Measurements from ENCODE around the gene RPH3AL.

Gene RPH3AL

GRCh38 chr17:231966-232807, 120.4 kb downstream of the RPH3AL start:
- Histone ChIP-seq H3K27me3 (ENCODE audit: insufficient read depth, poor library complexity, severe bottlenecking) (no peaks in the 10 kb centered on the region), H3K9me3 (ENCODE audit: severe bottlenecking) (no peaks in the 10 kb centered on the region), H3K4me3 (ENCODE audit: severe bottlenecking) (no peak overlapping the region), H3K27ac (ENCODE audit: poor library complexity, severe bottlenecking) (no peak overlapping the region), H3K36me3 (ENCODE audit: low read depth) (no peaks in the 10 kb centered on the region), H3K4me1 (ENCODE audit: insufficient read depth, poor library complexity, severe bottlenecking) (no peaks in the 10 kb centered on the region)
- ATAC-seq (ENCODE audit: low read depth) (no peak), DNase-seq (ENCODE audit: low spot score) (peak; percentile 32)
- TF ChIP-seq CTCF (IDR thresholded peaks at IDR 0.05; ENCODE audit: poor library complexity, severe bottlenecking), result no peak

GRCh38 chr17:231191-231965, 121.2 kb downstream of the RPH3AL start:
- Histone ChIP-seq H3K27ac (ENCODE audit: poor library complexity, severe bottlenecking) (no peak overlapping the region), H3K9me3 (ENCODE audit: severe bottlenecking) (no peaks in the 10 kb centered on the region), H3K36me3 (ENCODE audit: low read depth) (no peaks in the 10 kb centered on the region), H3K4me3 (ENCODE audit: severe bottlenecking) (no peak overlapping the region), H3K4me1 (ENCODE audit: insufficient read depth, poor library complexity, severe bottlenecking) (no peaks in the 10 kb centered on the region), H3K27me3 (ENCODE audit: insufficient read depth, poor library complexity, severe bottlenecking) (no peaks in the 10 kb centered on the region)
- ATAC-seq (ENCODE audit: low read depth), result no peak
- TF ChIP-seq CTCF (IDR thresholded peaks at IDR 0.05; ENCODE audit: poor library complexity, severe bottlenecking), result no peak
- DNase-seq (ENCODE audit: low spot score), result peak; percentile 36

GRCh38 chr17:230395-230770, 122.2 kb downstream of the RPH3AL start:
- ATAC-seq (ENCODE audit: low read depth), result no peak
- TF ChIP-seq CTCF (IDR thresholded peaks at IDR 0.05; ENCODE audit: poor library complexity, severe bottlenecking), result no peak

GRCh38 chr17:229709-230394, 122.8 kb downstream of the RPH3AL start:
- Histone ChIP-seq H3K27me3 (ENCODE audit: insufficient read depth, poor library complexity, severe bottlenecking) (no peaks in the 10 kb centered on the region), H3K4me1 (ENCODE audit: insufficient read depth, poor library complexity, severe bottlenecking) (no peaks in the 10 kb centered on the region), H3K27ac (ENCODE audit: poor library complexity, severe bottlenecking) (no peak overlapping the region), H3K4me3 (ENCODE audit: severe bottlenecking) (no peak overlapping the region), H3K9me3 (ENCODE audit: severe bottlenecking) (no peaks in the 10 kb centered on the region), H3K36me3 (ENCODE audit: low read depth) (no peaks in the 10 kb centered on the region)
- no peak; the same call in 2 of the 3 replicates for ATAC-seq (ENCODE audit: low read depth)
- DNase-seq (ENCODE audit: low spot score), result peak; percentile 23
- TF ChIP-seq CTCF (IDR thresholded peaks at IDR 0.05; ENCODE audit: poor library complexity, severe bottlenecking), result no peak

More at GRCh38 chr17:230395-230770, 122.2 kb downstream of the RPH3AL start:
- H3K27ac ChIP-seq (ENCODE audit: poor library complexity, severe bottlenecking), result no peak overlapping the region
- no peaks in the 10 kb centered on the region for H3K4me1 ChIP-seq (ENCODE audit: insufficient read depth, poor library complexity, severe bottlenecking)
- no peaks in the 10 kb centered on the region for H3K27me3 ChIP-seq (ENCODE audit: insufficient read depth, poor library complexity, severe bottlenecking)
- H3K4me3 ChIP-seq (ENCODE audit: severe bottlenecking), result no peak overlapping the region
- H3K36me3 ChIP-seq (ENCODE audit: low read depth), result no peaks in the 10 kb centered on the region
- peak; percentile 32 for DNase-seq (ENCODE audit: low spot score)
- no peaks in the 10 kb centered on the region for H3K9me3 ChIP-seq (ENCODE audit: severe bottlenecking)
